ENCODE data around the gene PPP1R3C.

The PPP1R3C gene

DNA sequence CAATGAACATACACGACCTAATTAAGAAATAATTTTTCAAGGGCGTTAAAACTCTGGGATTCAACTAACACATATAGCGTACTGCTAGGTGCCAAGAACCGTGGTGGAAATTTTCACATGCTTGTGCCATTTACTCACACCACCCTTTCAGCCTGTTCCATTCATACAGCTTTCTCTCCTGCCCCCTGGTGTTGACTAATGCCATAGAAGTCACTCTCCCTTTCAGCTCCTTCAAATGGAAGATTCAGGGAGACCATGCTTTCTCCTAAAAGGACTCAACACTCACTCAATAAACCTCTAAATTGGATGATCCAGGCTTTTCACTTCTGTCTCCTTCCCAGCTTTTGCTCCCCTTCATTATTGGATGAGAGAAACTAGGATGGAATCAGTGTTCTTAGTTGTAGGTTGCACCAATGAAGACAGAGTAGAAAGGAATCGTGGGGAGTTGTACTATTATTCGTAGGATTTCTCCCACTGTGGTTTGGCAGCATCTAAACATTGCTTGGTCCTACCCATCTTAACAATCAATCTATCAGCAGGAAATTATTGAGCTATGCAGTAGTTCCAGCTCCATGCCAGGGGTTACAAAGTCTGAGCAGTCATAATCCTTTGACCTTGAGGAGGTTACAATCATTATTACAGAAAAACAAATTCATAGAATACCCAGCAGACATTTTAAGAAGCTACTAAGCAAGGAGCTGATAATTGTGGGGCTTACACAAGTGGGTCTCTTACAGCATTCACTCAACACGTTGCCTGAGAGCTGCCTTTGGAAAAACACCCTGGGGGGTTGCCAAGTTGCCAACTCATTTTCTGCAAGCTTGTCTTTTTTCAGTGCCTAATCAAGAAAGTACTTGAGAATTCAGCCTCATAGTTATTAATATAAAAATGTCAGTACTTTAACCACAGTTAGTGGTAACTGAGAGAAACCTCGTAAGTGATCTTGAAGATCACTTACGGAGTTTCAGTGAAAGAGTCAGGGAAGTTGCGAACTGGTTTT is 2.8 kb upstream of the PPP1R3C start:
- TF ChIP-seq, protein P1, sequence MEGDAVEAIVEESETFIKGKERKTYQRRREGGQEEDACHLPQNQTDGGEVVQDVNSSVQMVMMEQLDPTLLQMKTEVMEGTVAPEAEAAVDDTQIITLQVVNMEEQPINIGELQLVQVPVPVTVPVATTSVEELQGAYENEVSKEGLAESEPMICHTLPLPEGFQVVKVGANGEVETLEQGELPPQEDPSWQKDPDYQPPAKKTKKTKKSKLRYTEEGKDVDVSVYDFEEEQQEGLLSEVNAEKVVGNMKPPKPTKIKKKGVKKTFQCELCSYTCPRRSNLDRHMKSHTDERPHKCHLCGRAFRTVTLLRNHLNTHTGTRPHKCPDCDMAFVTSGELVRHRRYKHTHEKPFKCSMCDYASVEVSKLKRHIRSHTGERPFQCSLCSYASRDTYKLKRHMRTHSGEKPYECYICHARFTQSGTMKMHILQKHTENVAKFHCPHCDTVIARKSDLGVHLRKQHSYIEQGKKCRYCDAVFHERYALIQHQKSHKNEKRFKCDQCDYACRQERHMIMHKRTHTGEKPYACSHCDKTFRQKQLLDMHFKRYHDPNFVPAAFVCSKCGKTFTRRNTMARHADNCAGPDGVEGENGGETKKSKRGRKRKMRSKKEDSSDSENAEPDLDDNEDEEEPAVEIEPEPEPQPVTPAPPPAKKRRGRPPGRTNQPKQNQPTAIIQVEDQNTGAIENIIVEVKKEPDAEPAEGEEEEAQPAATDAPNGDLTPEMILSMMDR (IDR thresholded peaks at IDR 0.05; ENCODE audit: low read depth, low read length, missing control alignments) = peak; percentile 87
- no peak overlapping the region for H3K4me3 ChIP-seq (ENCODE audit: low read depth, low read length)
- in situ Hi-C loops (cut with HindIII; ENCODE audit: low pct_ligation_motif_present, low sequenced_read_pairs) = no loop called here
- H3K36me3 ChIP-seq (replicated peaks) = peaks cover under 1% of the 10 kb centered on the region
- no peaks in the 10 kb centered on the region for H3K27me3 ChIP-seq (replicated peaks)
- H3K27ac ChIP-seq = no peak overlapping the region
- peak; percentile 79 for DNase-seq

DNA sequence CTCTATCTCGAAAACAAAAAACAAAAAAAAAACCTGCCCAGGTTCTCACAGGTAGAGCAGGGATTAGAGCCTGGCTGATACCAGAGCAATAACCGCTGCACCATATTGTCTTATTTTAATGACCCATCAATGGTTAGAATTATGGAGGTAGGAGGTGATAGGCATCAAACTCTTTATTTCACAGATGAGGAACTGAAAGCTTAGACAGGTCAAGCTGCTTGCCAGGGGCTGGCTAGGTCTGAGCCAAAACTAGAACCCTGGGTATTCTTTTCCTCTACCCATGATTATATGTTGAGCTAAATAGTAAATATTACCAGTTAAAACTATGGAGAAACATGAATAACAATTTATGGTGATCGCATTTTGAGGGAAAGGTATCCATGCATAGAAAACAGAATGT is 2.0 kb upstream of the PPP1R3C start:
- in situ Hi-C loops (cut with HindIII; ENCODE audit: low pct_ligation_motif_present, low sequenced_read_pairs) = no loop called here
- no peak for DNase-seq
- peaks cover 8% of the 10 kb centered on the region for H3K36me3 ChIP-seq (replicated peaks)
- H3K27ac ChIP-seq = no peak overlapping the region
- no peaks in the 10 kb centered on the region for H3K27me3 ChIP-seq (replicated peaks)
- H3K4me3 ChIP-seq (ENCODE audit: low read depth, low read length) = no peak overlapping the region
- TF ChIP-seq, protein P1 (IDR thresholded peaks at IDR 0.05; ENCODE audit: low read depth, low read length, missing control alignments) = no peak

DNA sequence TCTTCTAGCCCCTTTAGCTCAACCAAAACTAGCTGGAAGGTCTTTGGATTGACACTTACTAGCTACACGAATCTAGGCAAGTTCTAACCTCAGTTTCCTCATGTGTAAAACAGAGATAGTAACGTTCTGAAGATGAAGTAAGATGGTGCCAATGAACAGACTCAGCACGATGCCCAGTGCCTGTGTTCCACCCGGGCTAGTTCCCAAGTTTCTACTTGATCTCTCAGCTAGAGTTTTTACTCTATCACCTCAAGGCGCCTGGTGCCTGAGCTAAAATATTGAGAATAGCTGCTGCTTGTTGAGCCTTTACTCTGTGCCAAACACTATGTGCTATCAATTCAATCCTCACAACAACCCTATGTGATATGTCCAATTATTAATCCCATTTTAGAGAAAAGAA is 1.4 kb upstream of the PPP1R3C start:
- no peak for DNase-seq
- TF ChIP-seq, protein P1 (IDR thresholded peaks at IDR 0.05; ENCODE audit: low read depth, low read length, missing control alignments) = no peak
- Histone ChIP-seq H3K27me3 (replicated peaks) (no peaks in the 10 kb centered on the region), H3K27ac (no peak overlapping the region), H3K4me3 (ENCODE audit: low read depth, low read length) (no peak overlapping the region), H3K36me3 (replicated peaks) (peaks cover 14% of the 10 kb centered on the region)
- in situ Hi-C loops (cut with HindIII; ENCODE audit: low pct_ligation_motif_present, low sequenced_read_pairs) = no loop called here

DNA sequence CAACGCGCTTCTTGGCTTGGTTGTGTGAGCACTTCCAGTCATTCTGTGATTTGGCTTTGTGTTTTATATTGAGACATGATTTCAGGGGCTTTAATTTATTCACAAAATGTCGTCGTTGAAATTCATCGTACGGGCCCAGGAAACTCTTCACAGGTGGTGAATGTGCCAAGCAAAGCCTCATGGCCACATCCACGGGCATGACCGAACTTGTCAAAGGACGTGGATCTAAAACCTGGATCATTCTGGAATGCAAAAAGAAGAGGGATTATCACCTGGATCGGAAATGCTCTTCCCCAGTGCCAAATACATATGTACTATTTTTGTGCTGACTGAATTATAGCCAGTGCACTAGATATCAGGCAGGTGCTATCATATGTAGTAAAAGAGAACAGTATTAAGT is 2.2 kb downstream of the PPP1R3C start:
- Histone ChIP-seq H3K4me3 (ENCODE audit: low read depth, low read length) (no peak overlapping the region), H3K27ac (no peak overlapping the region), H3K27me3 (replicated peaks) (no peaks in the 10 kb centered on the region), H3K36me3 (replicated peaks) (peaks cover 16% of the 10 kb centered on the region)
- DNase-seq = no peak
- in situ Hi-C loops (cut with HindIII; ENCODE audit: low pct_ligation_motif_present, low sequenced_read_pairs) = no loop called here
- TF ChIP-seq, protein P1 (IDR thresholded peaks at IDR 0.05; ENCODE audit: low read depth, low read length, missing control alignments) = no peak

DNA sequence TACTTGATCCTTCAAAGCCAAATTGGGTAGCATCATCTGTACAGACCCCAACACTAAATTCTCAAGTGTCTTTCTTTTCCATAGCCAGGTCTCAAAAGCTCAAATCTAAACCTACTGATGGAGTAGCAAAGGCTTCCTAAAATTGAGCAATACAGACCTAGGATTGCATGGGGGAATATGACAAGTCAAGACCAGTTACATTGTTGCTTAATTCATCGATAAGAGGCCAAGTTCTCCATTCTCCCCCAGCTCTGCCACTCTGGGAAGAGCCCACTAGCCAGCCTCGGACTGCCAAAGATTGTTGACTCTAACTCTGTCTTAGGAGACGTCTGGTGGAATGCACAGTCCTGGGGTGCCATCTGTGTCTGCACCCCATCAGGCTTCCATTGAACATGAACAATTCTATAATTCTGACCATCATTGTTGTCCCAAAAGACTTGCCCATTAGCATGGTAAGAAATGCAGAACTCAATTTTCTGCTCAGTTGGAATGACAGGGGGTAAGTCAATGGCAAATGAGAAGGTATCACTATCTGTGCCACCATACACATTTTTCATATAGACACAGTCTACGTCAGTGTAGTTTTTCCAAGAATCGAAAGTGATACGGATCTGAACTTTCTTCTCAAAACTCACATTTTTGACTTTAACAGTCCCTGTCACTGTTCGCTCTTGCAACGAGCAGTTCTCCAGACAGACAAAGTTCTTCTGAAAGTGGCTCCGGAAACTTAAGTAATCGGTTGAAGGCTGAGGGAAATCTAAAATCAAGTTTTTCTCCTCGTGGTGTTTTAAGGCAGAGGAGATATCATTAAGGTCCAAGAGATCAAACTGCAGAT is 2.9 kb downstream of the PPP1R3C start:
- Histone ChIP-seq H3K27ac (no peak overlapping the region), H3K27me3 (replicated peaks) (no peaks in the 10 kb centered on the region), H3K36me3 (replicated peaks) (peaks cover 16% of the 10 kb centered on the region), H3K4me3 (ENCODE audit: low read depth, low read length) (no peak overlapping the region)
- no peak for DNase-seq
- TF ChIP-seq, protein P1 (IDR thresholded peaks at IDR 0.05; ENCODE audit: low read depth, low read length, missing control alignments) = no peak
- in situ Hi-C loops (cut with HindIII; ENCODE audit: low pct_ligation_motif_present, low sequenced_read_pairs) = no loop called here
